NT2/D1 (cell line): ENCODE data around the gene PHC3.

Experiments
- SUZ12 ChIP-seq: IDR thresholded peaks from 2 replicates; pipeline ENCODE4 v1.6.1; 2011; ENCODE audit not compliant: insufficient read length, insufficient read depth; ENCODE audit errors: extremely low read depth
- YY1 ChIP-seq: IDR thresholded peaks from 2 replicates; pipeline ENCODE4 v1.6.1; 2011; ENCODE audit not compliant: insufficient read length, insufficient read depth
- ZNF274 ChIP-seq: IDR thresholded peaks from 2 replicates; pipeline ENCODE4 v1.6.1; 2011; ENCODE audit warnings: mild to moderate bottlenecking, low read depth, low read length

- TF ChIP-seq YY1 (no peak), SUZ12 (no peak), ZNF274 (no peak)
Measured at GRCh38 chr3:170154569-170155143, 26.9 kb downstream of the PHC3 start.
